Hematopoietic multipotent progenitor cell treated with erythropoietin and hydrocortisone succinate and interleukin-3 and kit ligand, for 17 days (in vitro differentiated cells): ENCODE results near the gene DAG1.

Experiments
- DNase-seq: peaks from one replicate; pipeline ENCODE4 v3.0.0-alpha.2; 2015; ENCODE audit warnings: low spot score

Gene DAG1

GRCh38 chr3:49518441-49518840, 48.4 kb downstream of the DAG1 start:
- DNase-seq: no peak

DNA sequence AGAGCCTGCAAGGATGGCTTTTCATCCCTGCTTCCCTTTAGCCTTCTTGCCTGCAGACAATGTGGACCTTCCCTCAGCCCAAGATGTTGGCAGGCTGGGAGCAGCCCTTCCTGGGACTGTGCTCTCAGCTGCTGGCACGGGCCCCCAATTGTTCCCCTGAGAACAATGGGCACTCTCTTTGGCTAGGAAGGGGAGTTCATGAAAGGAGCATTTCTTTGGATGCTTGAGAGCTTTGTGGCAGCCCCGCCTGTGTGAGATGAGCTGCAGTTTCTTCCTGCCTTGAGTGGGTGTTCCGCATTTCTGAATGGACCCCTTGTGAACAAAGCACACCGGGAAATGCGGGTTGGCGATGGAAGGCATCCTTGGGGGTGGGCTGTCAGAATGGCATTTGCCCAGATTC, 49.2 kb downstream of the DAG1 start:
- no peak for DNase-seq

- DNase-seq: no peak
These were observed 49.9 kb downstream of the DAG1 start for GRCh38 chr3:49519916-49520385.

GRCh38 chr3:49523756-49524747, 54.0 kb downstream of the DAG1 start:
- DNase-seq: no peak

- DNase-seq: no peak
These were observed 59.5 kb downstream of the DAG1 start for GRCh38 chr3:49529567-49529966.

DNA sequence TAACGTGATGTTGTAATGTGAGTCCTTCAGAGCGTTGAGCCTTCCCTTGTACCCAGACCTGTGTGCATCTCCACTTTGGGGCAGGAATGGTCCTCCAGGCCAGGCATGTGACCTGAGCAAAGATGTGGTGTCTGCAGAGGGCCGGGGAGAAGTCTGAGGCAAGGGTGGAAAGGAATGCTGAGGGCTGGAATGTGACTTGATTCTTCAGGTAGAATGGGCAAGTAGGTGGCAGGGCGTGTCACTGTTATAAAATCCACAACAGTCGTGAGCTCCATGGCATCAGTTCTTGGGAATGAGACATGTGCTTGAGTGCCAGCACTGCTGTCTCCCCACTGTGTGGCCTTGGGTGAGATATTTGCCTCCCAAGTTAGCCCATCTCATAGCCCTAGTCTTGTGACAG, 60.2 kb downstream of the DAG1 start:
- no peak for DNase-seq

GRCh38 chr3:49530701-49531100, 60.6 kb downstream of the DAG1 start:
- peak; percentile 44 for DNase-seq

DNA sequence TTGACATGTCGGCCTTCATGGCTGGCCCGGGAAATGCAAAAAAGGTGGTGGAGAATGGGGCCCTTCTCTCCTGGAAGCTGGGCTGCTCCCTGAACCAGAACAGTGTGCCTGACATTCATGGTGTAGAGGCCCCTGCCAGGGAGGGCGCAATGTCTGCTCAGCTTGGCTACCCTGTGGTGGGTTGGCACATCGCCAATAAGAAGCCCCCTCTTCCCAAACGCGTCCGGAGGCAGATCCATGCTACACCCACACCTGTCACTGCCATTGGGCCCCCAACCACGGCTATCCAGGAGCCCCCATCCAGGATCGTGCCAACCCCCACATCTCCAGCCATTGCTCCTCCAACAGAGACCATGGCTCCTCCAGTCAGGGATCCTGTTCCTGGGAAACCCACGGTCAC, 61.2 kb downstream of the DAG1 start:
- DNase-seq: no peak

GRCh38 chr3:49531715-49532114, 61.6 kb downstream of the DAG1 start:
- DNase-seq: no peak

GRCh38 chr3:49533031-49533430, 63.0 kb downstream of the DAG1 start:
- no peak for DNase-seq

- DNase-seq: no peak
These were observed 63.9 kb downstream of the DAG1 start for GRCh38 chr3:49533786-49534519.

DNA sequence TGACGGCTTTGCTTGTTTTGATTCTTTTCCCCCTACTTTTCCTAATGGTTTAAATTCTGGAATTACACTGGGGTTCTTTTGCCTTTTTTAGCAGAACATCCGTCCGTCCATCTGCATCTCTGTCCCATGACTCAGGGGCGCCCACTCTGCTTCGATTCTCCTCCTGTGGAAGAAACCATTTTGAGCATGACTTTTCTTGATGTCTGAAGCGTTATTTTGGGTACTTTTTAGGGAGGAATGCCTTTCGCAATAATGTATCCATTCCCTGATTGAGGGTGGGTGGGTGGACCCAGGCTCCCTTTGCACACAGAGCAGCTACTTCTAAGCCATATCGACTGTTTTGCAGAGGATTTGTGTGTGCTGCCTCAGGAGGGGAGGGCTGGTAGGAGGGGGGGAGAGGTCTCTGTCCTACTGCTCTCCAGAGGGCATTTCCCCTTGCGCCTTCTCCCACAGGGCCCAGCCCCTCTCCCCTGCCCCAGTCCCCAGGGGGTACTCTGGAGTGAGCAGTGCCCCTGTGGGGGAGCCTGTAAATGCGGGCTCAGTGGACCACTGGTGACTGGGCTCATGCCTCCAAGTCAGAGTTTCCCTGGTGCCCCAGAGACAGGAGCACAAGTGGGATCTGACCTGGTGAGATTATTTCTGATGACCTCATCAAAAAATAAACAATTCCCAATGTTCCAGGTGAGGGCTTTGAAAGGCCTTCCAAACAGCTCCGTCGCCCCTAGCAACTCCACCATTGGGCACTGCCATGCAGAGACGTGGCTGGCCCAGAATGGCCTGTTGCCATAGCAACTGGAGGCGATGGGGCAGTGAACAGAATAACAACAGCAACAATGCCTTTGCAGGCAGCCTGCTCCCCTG, 64.7 kb downstream of the DAG1 start:
- DNase-seq: no peak

GRCh38 chr3:49535971-49536874, 66.2 kb downstream of the DAG1 start:
- DNase-seq: no peak

DNA sequence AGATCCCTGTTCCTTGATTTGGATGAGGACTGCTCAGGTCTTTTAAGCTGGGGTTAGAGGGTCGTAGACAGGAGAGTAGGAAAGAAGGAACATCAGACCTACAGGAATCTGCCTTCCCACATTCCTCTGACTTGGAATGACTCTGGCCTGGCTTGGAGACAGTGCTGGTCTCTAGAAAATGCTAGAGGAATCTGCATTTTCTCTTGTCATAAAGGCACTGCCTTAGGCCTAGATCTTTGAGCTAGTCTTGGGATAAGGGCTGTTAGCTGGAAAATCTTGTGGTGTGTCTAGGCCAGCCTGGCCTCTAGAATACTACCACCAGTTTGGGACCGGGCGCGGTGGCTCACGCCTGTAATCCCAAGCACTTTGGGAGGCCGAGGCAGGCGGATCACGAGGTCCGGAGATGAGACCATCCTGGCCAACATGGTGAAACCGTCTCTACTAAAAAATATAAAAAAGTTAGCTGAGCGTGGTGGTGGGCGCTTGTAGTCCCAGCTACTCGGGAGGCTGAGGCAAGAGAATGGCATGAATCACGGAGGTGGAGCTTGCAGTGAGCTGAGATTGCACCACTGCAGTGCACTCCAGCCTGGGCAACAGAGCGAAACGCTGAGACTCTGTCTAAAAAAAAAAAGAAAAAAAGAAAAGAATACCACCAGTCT, 66.9 kb downstream of the DAG1 start:
- no peak for DNase-seq

DNA sequence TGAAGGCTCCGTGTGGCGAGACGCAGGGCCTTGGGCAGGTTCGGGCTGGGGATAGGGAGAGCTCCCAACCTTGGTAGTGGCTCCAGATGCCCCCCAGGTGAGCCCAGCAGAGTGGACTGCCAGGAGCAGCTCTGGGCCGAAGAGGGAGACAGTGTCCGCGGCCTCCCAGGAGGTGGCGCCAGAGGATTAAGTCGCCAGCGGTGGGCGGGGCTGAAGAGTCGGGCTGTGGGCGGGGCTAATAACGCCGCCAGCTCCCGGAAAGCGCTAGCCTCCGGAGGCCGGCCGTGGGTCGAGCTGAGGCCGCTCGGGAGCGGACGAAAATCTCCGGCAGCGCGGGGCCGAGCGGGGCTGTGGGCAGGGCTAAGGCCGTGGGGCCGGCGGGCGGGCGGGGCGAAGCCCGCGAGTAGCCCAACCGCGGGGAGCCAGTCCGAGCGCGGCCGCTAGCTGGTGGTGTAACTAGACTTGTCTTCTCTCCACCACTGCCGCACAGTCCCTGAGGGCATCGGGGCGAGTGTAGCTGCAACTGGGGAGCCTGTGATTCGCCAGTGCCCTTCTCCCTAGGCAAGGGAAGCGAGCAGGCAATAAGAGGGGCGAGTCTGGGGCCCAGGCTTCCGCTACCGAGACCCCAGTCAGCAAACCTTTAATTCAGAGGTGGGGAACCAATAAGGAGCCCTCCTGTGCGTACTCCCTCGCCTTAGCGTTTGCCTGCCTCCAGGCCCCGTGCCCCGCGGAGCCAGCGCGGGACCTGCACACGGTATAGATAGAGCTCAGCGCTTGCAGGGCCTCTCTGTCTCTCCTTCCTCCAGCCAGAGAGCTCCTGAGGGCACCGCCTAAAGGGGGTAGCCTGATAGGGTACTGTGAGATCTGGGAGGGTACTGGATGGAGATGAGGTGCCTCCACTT, 69.8 kb downstream of the DAG1 start:
- DNase-seq: peak; percentile 96

DNA sequence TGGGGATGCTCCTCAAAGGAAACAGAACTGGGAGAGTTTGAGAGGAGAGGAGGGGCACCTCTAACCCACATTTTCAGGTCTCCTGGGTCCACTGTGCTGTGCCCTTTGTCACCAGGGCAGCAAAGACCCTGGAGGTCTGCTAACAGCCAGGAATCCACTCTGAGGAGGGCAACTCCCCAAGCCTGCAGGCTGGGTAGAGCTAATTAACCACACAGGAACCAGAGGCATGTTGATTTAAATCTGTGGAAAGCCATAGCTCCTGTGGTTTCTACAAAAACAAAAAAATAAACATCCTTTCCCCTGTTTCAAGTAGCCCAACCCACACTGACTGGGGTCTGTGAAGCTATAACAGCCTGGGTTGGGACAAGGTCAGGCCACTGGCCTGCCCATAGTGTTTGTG, 82.0 kb downstream of the DAG1 start:
- no peak for DNase-seq

GRCh38 chr3:49553324-49553691, 83.2 kb downstream of the DAG1 start:
- no peak for DNase-seq

GRCh38 chr3:49553692-49554632, 83.9 kb downstream of the DAG1 start, which contains the start of gene BSN:
BSN (plus strand) TSS chr3:49554477; CDS start chr3:49554603, 126 bp downstream.
- peak; percentile 70 for DNase-seq
